K562 (cell line): ENCODE results near the gene DPEP3. TPM values are rescaled to one million over a fixed set of nuclear protein-coding genes. Genes with fewer than 3 reads are reported as not detected.

Experiments
- ARID4B ChIP-seq: sonication (generic); formaldehyde crosslinking; IDR thresholded peaks from 2 replicates; pipeline ENCODE4 v1.8.0; 2022; ENCODE audit warnings: mild to moderate bottlenecking, missing genetic modification reagents
- CBX3 ChIP-seq, 2 experiments: IDR thresholded peaks; 1 replicate in 1 of 2; 2 replicates in 1 of 2; pipeline ENCODE4 v1.6.1; 2012; ENCODE audit warnings: inconsistent platforms in 2 of 2, low read length in 2 of 2, borderline replicate concordance in 1 of 2, control low read depth in 1 of 2
- IRF2 ChIP-seq: sonication (generic); formaldehyde crosslinking; IDR thresholded peaks from 2 replicates; pipeline ENCODE4 v1.8.1; 2022; ENCODE audit warnings: mild to moderate bottlenecking, missing genetic modification reagents
- LEF1 ChIP-seq: fragments of 450-650 bp; IDR thresholded peaks from 2 replicates; pipeline ENCODE4 v1.6.1; 2016; ENCODE audit warnings: mild to moderate bottlenecking
- RAD21 ChIP-seq, 2 experiments: fragments of 250-450 bp in 1 of 2; fragments of 450-650 bp in 1 of 2; sonication (Bioruptor Pico) in 1 of 2; formaldehyde crosslinking in 1 of 2; IDR thresholded peaks in 1 of 2; conservative IDR thresholded peaks in 1 of 2; 2 replicates each; pipeline versions ENCODE4 v1.4.0 to v1.8.0; 2020 to 2022; ENCODE audit warnings: mild to moderate bottlenecking in 2 of 2, moderate library complexity in 1 of 2
- TCF3 ChIP-seq: sonication (generic); formaldehyde crosslinking; IDR thresholded peaks from 2 replicates; pipeline ENCODE4 v1.4.0; 2020; ENCODE audit warnings: mild to moderate bottlenecking, missing genetic modification reagents
- TOE1 ChIP-seq, 2 experiments: fragments of 450-650 bp in 1 of 2; sonication (generic) in 1 of 2; formaldehyde crosslinking in 1 of 2; IDR thresholded peaks; 2 replicates each; pipeline versions ENCODE4 v1.7.1 to v1.8.0; 2016 to 2022; ENCODE audit warnings: borderline replicate concordance in 2 of 2, mild to moderate bottlenecking in 2 of 2, antibody characterized with exemption in 1 of 2, inconsistent platforms in 1 of 2, low read depth in 1 of 2, missing genetic modification reagents in 1 of 2, moderate library complexity in 1 of 2
- ZBTB7A ChIP-seq: IDR thresholded peaks from 2 replicates; pipeline ENCODE4 v1.6.1; 2011; ENCODE audit warnings: low read depth, mild to moderate bottlenecking, low read length, moderate library complexity, borderline replicate concordance; ENCODE audit not compliant: control insufficient read depth
- ZNF318 ChIP-seq, 2 experiments: fragments of 450-650 bp; IDR thresholded peaks; 2 replicates each; pipeline ENCODE4 v1.6.1; 2016; ENCODE audit warnings: mild to moderate bottlenecking in 2 of 2, borderline replicate concordance in 1 of 2, low read depth in 1 of 2, moderate library complexity in 1 of 2
- polyA plus RNA-seq, 8 experiments: library from polyadenylated mRNA; depleted of rRNA in 4 of 8; stranded (reverse) in 5 of 8; unstranded in 3 of 8; fragments of >200 nt; fragmentation: Nextera tagmentation in 2 of 8; fragmentation: Illumina TruSeq in 1 of 8; extraction: Ambion mirVana in 2 of 8; extraction: Trizol in 1 of 8; gene quantifications; 2 replicates each; pipeline versions ENCODE4 v1.2.1 to v1.2.3, GENCODE V29; 2011 to 2014; ENCODE audit warnings: inconsistent platforms in 1 of 8, missing spikeins in 1 of 8
- total RNA-seq, 7 experiments: library from RNA; depleted of rRNA in 6 of 7; stranded (reverse); fragments of >200 nt in 6 of 7; fragmentation: Illumina TruSeq in 2 of 7; extraction: Trizol in 2 of 7; gene quantifications; 2 replicates each; pipeline versions ENCODE4 v1.2.1 to v1.2.3, GENCODE V29; 2011 to 2021; ENCODE audit warnings: low replicate concordance in 1 of 7

DPEP3 gene
- total and polyA plus RNA-seq, 9 of the 15 experiments (the other 6 are each of a cell fraction or from before 2014, with no cell fraction given) = not detected

GRCh38 chr16:67936124-67936879 lies 44.0 kb downstream of the DPEP3 start, which contains the start of gene PSMB10 (continued):
- TF ChIP-seq LEF1 (0 out of 2 replicates have a peak, but pooled peaks have one; percentile 21), ZBTB7A (peak; percentile 70; the same call in 1 of the 2 replicates), TOE1 (IDR thresholded peaks at IDR 0.05; ENCODE audit: borderline replicate concordance) (no peak), TOE1 (CRISPR knock-in tag; IDR thresholded peaks at IDR 0.05; ENCODE audit: borderline replicate concordance, low read depth) (peak; percentile 29; the same call in 1 of the 2 replicates), CBX3 (IDR thresholded peaks at IDR 0.05; ENCODE audit: borderline replicate concordance in 1 of 2, low read length in 2 of 2) (no peak), TCF3 (CRISPR knock-in tag) (no peak), ZNF318 (IDR thresholded peaks at IDR 0.05; ENCODE audit: borderline replicate concordance in 1 of 2, low read depth in 1 of 2) (peak in 1 of 2 experiments; percentile 40; a peak in 1 of 4 replicates), IRF2 (CRISPR knock-in tag) (peak; percentile 67; the same call in 1 of the 2 replicates), RAD21 (CRISPR knock-in tag; conservative IDR thresholded peaks at IDR 0.05 in 1 of 2, IDR thresholded peaks at IDR 0.05 in 1 of 2) (no peak), ARID4B (CRISPR knock-in tag) (peak; percentile 14; the same call in 1 of the 2 replicates)
